ENCODE data around the gene ANP32E.
A peak's percentile ranks its signal among the peaks of the same experiment; 100 is the strongest.

ANP32E gene

DNA sequence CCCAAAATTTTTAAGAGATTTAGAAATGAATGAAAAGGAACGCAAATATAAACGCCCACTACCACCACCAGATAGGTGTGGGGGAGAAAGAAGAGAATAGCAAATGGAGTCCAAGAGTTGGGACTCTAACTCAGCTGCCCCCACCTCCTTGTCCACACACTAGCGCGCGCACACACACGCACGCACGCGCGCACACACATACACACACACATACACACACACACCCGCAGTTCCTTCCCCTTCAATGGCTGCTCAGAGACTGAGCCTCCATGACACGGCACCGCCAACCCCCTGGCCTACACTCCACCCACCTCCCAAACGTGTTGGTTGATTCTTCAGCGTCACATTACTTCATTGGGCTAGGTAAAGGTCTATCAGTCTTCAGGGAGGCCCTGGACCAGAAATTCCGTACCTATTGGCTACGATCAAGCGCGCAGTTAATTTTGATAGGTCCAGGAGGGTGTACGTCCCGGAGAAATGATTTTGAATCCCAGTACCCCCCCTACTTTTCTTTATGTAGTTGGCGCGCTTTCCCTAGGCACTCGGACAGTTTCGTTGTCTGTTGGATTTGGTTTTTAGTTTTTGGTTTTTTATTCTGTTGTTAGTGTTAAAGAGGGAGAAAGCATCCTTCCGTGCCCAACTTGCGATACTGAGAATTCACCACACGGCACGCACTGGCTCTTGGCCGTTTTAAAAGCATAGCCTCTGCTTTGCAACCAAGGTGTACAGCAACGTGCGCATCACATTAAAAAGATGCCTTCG lies at the start of gene ANP32E:
Gene ANP32E (minus strand): TSS at position 261 of the 762 bp plus-strand sequence. CDS start 326 bp downstream, outside the sequence.
- DNase-seq: peak; percentile 81

DNA sequence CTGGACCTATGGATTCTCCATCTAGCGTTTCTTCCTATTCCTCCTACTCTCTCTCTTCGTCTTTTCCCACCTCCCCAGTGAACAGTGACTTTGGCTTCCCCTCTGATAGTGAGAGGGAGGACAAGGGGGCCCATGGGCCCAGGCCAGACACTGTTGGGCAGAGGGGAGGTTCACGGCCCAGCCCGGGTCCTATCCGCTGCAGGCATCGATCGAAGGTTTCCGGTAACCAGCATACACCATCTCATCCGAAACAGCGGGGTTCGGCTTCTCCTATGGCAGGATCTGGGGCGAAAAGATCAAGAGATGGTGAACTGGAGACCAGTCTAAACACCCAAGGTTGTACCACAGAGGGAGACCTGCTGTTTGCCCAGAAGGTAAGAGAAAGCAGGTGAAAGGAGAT lies 47.3 kb upstream of the ANP32E start:
- no peak for DNase-seq

DNA sequence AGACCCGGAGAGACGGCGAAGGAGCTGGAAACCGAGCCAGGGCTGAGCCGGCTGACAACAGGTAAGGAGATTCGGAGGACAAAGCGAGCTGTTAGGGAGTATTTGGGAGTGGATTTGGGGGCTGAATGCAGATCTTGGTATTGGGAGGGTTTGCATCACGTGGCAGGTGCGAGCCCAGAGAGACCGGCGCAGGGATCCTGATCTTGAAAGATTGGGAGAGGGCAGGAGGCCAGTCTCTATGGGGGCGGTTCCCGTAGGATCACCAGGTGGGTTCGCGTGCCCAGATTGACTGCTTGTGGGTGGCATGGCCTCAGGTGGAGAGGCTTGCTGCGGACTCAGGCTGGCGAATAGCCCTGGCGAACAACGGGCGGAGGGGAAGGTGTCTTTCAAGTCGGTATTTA lies 46.6 kb upstream of the ANP32E start:
- DNase-seq: no peak

DNA sequence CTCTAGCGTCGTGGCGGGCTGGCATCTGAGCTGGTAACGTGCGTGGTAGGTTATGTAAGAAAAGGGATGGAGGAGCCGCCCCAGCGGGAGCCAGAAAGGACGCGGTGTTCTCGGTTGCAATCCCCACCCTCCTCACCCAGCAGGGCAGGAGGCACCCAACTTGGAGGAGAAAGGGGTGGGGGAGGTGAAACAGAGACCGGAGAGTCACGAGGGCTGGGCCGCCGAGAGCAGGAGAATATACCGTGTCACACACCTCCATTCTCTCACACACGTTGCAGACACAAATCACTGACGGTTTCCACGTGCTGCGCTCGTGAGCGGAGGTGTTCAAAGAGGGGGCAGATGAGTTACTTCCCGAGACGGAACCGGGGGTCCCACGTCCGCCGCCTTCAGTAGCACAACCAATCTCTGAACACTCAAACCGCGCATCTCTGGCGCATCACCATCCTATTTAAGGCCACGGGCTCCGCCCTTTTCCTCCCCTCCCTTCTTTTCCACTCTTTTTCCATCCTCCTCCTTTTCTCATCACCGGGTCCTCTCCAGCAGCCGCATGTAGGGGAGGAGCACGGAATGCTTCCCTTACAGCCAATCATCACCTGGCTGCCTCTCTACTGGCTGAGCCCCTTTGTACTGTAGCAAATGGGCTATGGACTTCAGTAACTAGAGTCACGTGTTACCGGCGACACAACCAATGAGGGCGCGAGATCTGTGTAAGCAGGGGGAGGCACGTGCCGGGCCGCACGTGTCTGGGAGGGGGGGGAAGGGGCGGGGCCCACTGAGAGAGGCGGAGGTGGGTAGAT lies 46.0 kb upstream of the ANP32E start, which contains the start of gene CIART:
Gene CIART (plus strand): TSS at position 797 of the 800 bp plus-strand sequence. CDS start 714 bp downstream, outside the sequence.
- DNase-seq: peak; percentile 57

DNA sequence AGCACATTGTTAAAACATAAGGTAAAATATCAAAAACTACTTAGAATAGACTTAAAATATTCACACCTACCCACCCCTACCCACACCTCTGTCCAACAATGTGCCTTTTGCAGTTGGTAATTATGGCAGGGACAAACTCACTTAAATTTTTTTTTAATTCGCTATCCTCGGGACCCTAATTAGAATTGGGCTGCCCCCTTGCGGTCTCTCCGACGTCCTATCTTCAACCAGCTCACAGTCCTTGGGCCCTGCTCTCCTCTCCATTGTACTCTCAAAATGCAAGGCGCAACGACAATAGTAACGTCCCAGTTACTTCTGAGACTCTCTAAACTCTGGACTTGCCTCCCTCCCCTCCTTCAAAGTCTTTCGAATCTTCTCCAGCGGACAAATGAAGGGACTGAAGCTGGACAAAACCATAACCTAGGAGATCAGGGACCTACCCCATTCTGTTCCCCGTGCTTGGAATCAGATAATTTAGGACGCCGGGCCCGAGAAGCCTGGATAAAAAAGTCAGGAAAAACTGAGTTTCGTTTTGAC lies 45.4 kb upstream of the ANP32E start:
- no peak for DNase-seq

DNA sequence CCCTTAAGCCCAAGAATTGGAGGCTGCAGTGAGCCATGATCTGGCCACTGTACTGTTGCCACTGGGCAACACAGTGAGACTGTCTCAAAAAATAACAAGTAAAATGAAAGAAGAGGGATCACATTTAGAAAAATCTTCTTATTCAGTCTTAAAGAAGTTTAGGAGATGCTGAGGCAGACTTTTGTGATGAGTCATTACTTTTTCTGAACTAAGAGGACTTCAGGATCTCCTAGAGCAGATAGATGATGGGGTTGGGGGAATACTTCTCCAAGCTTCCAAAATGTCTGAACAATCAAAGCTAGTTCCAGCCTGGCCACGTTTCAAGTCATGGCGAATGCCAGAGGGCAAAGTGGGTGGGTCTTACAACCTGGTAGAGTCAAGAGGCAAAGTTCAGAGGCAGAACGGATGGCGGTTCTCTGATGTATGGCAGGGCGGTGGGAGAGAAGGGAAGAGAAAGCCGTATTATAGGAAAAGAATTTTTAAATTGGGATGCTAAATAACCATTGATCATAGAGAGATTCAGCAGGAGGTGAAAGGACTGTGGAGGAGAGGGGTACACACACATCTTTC lies 44.3 kb upstream of the ANP32E start:
- DNase-seq: no peak

DNA sequence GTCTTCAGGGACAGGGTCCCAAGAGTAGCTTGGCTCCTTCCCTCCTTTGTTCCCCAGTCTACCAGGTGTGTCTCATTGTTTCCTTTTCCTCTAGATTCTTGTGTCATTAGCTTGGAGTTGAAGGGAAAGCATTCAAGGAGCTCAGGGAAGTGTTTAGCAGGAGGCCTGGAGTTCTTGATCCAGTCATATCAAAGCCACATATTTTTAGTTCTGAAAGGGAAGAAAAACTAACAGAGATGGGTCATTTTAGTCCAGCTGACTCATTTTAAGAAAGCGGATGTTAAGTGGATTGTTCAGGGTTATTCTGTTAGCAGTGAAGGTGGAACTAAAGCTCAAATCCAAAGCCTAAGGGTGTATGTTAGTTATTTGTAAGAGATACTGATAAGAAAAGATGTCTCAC lies 37.4 kb upstream of the ANP32E start:
- DNase-seq: no peak

DNA sequence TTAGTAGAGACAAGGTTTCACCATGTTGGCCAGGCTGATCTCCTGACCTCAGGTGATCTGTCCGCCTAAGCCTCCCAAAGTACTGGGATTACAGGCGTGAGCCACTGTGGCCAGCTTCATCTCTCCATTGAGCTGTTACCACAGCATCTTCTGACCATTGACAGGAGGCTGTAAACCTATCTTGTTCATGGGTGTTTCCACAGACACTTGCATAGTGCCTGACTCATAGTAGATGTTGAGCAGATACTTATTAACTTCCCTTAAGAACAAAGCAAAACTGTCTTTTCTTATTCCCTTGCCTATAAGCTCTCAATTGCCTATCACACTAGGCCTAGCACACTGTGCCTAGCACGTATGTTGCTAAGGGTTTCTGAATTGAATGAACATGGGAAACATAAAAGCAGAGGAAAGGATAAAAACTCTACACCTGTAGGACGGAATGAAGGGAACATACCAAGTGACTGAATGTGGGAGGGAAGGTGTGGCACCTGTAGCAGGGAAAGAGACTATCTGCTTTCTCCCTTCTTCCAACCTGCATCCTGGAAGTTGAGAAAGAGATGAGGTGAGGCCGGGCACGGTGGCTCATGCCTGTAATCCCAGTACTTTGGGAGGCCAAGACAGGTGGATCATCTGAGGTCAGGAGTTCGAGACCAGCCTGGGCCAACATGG lies 35.5 kb upstream of the ANP32E start:
- no peak for DNase-seq

DNA sequence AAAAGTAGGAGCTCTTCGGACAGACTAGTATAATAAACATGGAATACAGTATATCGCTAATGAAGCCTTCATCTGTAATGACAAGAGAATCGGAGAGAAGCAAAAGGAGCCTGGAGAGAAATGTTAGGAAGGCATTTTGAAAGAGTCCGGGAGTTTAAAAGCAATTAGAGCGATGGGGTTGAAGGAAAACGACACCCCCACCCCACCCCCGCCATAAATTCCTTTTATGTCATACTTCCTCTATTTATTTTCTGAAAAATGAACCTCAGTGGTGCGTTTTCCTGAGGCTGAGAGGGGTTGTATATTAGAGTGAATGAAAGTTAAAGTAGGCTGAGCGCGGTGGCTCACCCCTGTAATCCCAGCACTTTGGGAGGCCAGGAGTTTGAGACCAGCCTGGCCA lies 33.5 kb upstream of the ANP32E start:
- DNase-seq: no peak

DNA sequence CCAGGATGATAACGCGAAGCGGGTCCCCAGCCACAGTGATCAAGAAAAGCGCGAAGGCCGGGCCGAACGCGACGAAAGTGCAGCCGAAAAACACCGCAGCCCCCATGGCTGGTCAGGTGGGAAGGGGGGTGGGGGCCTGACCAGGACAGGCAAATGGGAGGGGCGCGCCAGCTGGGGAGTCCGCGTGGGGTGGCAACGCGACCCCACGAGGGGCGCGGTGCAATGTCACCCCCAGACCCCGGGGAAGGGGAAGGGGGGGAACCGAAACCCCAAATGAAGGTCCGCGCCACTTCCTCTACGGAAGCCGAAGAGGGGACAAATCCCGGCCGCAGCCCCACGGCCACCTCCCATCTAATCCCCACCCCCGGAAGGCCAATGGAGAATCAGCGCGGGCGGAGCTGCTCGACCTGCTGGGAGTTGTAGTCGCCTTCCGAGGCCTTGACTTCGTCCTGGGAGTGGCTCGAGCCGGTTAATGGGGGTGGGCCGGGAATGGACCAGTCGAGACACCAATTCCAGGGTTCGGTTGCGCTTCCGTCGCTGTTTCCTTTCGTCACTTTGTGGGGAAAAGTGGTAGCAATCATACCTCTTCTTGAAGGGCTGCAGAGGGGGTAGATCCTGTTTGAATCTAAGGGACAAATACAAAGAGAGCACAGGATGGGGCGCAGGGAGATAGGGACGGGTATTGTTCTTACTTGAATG lies 32.9 kb upstream of the ANP32E start, which contains the start of gene APH1A:
Gene APH1A (minus strand): TSS at position 312 of the 699 bp plus-strand sequence. CDS start 206 bp downstream, at position 106.
- DNase-seq: peak; percentile 97

DNA sequence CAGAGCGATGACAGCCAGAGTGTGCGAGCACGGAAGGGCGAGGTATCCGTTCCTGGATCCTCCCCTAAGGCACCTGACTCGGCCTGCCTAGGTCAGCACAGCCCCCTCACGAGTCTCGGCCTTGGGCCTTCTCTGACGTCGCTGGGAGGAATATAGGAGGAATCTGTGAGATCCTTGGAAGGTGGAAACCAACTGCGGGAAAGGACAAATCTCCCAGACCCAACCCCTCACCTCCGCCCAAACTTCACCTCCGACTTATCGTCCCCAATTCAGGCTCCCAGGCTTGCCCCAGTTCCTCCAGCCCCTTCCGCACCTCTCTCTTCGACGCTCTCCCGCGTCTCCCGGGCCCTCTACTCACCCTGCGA lies 32.4 kb upstream of the ANP32E start:
- no peak for DNase-seq

DNA sequence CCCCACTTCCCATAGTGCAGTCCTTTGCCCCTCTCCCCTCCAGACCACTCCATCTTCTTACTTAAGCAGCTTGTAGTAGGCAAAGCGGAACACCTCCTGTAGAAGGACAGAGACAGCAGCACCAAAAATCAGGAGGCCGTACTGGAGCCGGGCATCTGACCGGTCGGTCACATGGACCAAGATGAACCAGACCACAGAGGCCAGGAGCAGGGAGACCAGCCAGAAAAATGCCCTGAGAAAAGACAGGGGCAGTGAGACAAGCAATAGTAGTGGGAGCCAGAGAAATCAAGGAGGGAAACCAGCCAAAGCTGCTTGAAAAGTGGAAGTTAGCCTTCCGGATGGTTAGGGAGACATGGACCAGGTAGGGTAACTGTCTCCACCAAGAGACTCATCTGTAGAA lies 32.0 kb upstream of the ANP32E start:
- DNase-seq: no peak

DNA sequence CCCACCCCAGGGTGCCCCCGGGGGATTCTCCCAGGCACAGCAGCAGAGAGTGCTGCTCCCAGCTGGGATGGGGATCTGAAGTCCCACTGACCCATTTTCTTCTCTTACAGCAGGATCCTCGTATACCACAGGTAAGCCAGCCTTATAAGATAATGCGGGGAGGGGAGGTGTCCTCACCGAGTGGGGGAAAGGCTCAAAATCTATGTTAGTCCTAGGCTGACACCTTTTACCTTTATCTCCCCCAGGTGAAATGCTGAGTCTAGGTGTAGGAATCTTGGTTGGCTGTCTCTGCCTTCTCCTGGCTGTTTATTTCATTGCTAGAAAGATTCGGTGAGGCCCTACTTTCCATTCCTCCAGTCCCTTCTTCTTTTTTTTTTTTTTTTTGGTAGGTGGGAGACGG lies 27.6 kb upstream of the ANP32E start:
- DNase-seq: no peak

DNA sequence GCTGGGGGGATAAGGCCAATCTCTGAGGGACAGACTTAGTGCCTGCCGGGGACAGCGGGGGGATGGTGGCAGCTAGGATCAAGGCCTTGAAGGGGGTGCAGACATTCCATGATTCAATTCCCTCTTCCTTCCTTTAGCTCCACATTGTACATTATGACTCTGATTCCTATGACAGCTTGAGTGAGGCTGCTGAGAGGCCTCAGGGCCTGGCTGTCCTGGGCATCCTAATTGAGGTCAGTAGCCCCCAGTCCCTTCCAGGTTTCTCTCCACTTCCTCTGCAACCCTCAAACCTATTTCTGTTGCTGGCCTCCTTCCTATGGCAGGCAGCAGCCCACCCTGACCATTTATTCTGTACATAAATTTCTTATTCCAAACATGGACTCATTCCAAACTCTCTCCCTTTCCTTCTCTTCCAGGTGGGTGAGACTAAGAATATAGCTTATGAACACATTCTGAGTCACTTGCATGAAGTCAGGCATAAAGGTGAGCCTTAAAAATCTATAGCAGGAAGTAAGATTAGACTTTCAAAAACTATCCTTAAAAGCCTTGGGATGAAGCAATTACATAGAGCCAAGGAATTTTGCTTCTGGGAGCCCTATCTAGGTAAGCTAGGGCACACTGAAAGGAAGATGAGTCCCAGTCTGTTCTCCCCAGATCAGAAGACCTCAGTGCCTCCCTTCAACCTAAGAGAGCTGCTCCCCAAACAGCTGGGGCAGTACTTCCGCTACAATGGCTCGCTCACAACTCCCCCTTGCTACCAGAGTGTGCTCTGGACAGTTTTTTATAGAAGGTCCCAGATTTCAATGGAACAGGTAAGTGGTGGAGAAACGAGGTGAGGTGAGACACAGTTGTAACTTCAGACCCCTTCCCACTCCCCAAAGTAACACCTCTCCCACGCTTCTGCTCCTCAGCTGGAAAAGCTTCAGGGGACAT lies 26.7 kb upstream of the ANP32E start:
- DNase-seq: no peak

DNA sequence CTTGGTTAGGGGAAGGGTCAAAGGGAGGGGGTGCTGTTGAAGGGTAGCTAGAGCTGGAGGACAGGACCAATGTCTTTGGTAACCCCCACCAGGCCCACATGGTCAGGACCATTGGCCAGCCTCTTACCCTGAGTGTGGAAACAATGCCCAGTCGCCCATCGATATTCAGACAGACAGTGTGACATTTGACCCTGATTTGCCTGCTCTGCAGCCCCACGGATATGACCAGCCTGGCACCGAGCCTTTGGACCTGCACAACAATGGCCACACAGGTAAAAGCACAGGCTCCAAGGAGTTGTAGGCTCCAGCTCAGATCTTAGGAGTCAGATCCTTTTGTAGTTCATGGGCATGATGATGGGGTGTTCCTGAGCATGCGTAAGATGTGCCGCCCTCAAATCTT lies 25.5 kb upstream of the ANP32E start:
- no peak for DNase-seq

DNA sequence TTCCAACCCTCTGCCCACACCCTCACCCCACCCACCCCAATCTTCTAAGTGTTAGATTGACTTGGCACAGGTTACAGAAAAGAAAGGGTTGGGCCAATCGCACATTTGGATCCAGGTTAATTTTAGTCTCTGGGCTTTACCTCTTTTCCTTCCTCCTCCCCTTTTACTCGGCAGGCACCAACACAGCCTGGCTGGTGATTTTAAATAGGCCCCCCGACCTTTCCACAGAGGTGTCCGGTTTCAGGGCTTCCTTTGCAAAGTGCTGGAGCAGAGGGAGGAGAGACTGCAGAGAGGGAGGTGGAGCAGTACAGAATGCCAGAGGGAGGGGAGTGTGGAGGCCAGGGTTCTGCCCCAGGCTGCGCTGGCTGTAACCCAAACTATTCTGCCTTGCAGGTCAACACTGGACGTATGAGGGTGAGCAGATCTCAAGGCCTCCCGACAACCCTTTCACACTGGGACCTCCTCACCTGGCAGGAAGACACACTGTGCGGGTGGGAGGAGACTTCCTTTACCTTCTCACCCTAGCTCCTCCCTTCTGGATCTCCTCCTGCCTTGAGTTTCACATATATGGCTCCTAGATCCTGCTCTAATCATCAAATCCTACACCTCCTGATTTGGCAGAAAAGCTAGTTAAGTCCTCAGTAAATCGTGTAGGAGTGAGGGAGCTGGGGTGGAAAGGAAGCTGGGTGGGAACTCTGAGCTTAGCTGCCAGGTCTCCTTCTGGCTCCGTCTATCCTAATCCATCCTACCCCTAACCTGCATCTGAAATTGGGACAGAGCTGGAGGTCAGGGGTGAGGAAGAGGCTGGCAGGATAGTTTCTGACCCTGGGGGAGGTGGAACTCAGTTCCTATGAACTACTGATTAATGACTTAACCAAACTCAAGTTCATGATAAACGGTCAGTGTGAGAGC lies 24.1 kb upstream of the ANP32E start:
- DNase-seq: no peak

DNA sequence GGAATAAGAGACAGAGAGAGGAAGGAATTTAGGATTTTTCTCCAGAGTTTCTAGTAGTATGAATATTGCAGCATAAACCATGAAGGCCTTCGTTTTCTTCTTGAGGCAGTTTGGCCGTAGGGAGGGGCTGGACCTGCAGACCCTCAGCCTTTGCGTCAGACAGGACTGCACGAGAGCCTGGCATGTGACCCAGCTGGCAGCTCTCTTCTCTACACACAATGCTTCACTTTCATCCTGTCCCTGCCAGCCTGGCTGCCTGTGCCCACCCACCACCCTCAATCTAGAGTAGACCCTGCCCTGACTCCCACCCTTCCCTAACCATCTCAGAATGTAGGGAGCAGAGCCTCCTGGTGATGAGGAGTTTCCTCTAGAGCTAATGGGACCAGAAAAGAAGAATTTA lies 23.3 kb upstream of the ANP32E start:
- DNase-seq: no peak

DNA sequence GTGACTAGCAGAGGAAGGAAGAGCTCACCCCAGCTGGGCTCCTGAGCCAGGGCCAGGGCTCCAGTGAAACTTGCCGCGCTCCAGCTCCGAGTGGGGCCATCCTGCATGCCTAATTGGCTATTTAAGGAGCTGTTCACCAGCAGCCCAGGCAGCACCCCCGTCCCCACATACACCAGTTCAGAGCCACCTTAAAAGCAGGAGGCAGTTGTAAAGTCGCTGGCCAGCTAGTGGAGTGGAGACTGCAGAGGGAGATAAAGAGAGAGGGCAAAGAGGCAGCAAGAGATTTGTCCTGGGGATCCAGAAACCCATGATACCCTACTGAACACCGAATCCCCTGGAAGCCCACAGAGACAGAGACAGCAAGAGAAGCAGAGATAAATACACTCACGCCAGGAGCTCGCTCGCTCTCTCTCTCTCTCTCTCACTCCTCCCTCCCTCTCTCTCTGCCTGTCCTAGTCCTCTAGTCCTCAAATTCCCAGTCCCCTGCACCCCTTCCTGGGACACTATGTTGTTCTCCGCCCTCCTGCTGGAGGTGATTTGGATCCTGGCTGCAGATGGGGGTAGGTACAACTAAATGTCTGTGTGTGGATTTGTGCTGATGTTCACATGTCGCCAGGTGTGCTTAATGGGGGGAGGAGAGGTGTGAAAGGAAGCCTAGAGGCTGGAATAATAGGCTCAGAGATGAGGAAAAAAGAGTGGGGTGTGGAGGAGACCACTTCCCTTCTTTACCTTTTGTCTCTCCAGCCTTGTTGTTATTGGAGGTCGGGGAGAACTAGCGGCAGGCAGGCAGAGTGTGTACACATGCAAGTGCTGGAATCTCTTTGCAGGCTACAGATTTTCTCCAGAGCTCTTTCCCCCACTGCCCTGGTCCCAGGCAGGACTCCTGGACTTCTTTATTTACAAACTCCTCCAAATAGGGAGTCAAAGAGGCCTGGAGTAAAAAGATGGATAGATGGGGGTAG lies 22.0 kb upstream of the ANP32E start, which contains the start of gene CA14:
Gene CA14 (plus strand): TSS at position 151 of the 962 bp plus-strand sequence. CDS start 355 bp downstream, at position 506.
- no peak for DNase-seq

All from 8988T (cell line).